Calu3 (cell line): ENCODE results near the gene FGFRL1. TPM values are rescaled to one million over a fixed set of nuclear protein-coding genes. Genes with fewer than 3 reads are reported as not detected.
A peak's percentile ranks its signal among the peaks of the same experiment; 100 is the strongest.

Source experiments
- BruUV-seq: library from RNA; stranded (reverse); fragments of 400-500 nt; replicated peaks from 2 replicates; lab custom pipeline; 2021; lab: Mats Ljungman, UMichigan
- CTCF ChIA-PET: fragments of 300-600 bp; sonication (Branson Sonifier 250); formaldehyde crosslinking; loops from one replicate; lab custom pipeline; 2022; ENCODE audit warnings: antibody characterized with exemption; lab: Charles Lee
- DNase-seq: peaks from one replicate; pipeline ENCODE4 v3.0.0; 2022
- H3K27ac Mint-ChIP-seq: one replicate; pipeline ENCODE4 v1.8.0; 2022; ENCODE audit warnings: mixed read lengths; ENCODE audit not compliant: unreplicated experiment
- H3K27me3 Mint-ChIP-seq: one replicate; pipeline ENCODE4 v1.8.0; 2022; ENCODE audit warnings: mixed read lengths; ENCODE audit not compliant: unreplicated experiment
- H3K36me3 Mint-ChIP-seq: one replicate; pipeline ENCODE4 v1.8.0; 2022; ENCODE audit warnings: mild to moderate bottlenecking, moderate library complexity, mixed read lengths; ENCODE audit not compliant: insufficient read depth, unreplicated experiment
- H3K4me1 Mint-ChIP-seq: one replicate; pipeline ENCODE4 v1.8.0; 2022; ENCODE audit warnings: mild to moderate bottlenecking, low read depth, mixed read lengths; ENCODE audit not compliant: unreplicated experiment
- H3K4me3 Mint-ChIP-seq: one replicate; pipeline ENCODE4 v1.8.0; 2022; ENCODE audit warnings: mild to moderate bottlenecking, low read depth, moderate library complexity, mixed read lengths; ENCODE audit not compliant: unreplicated experiment
- H3K9me3 Mint-ChIP-seq: one replicate; pipeline ENCODE4 v1.8.0; 2022; ENCODE audit warnings: low read depth, mixed read lengths; ENCODE audit not compliant: unreplicated experiment
- intact Hi-C: fragments of 100-400 bp; cut with micrococcal nuclease; formaldehyde crosslinking; loops from one replicate; pipeline ENCODE4 v1.10.0; 2022; ENCODE audit not compliant: unreplicated experiment
- total RNA-seq: library from RNA; stranded (reverse); gene quantifications from 2 replicates; pipeline ENCODE4 v1.2.3, GENCODE V29; 2022
- TF ChIP-seq, protein P1 (sequence below): fragments of 200-600 bp; IDR thresholded peaks from one replicate; pipeline ENCODE4 v1.8.0; 2022; ENCODE audit warnings: antibody characterized with exemption; ENCODE audit not compliant: unreplicated experiment

Gene FGFRL1
- total RNA-seq, 1 experiment from 2014 or later = 43.2 TPM

- CTCF ChIA-PET = no interaction called here
- intact Hi-C loops = no loop called here
- Mint-ChIP-seq H3K4me1 (no peaks in the 10 kb centered on the region), H3K4me3 (peak within 1 kb of the TSS; percentile 34), H3K27ac (peak within 1 kb of the TSS; percentile 39), H3K36me3 (peaks cover 13% of the 10 kb centered on the region), H3K27me3 (peaks cover 6% of the 10 kb centered on the region), H3K9me3 (no peaks in the 10 kb centered on the region)
- TF ChIP-seq, protein P1, sequence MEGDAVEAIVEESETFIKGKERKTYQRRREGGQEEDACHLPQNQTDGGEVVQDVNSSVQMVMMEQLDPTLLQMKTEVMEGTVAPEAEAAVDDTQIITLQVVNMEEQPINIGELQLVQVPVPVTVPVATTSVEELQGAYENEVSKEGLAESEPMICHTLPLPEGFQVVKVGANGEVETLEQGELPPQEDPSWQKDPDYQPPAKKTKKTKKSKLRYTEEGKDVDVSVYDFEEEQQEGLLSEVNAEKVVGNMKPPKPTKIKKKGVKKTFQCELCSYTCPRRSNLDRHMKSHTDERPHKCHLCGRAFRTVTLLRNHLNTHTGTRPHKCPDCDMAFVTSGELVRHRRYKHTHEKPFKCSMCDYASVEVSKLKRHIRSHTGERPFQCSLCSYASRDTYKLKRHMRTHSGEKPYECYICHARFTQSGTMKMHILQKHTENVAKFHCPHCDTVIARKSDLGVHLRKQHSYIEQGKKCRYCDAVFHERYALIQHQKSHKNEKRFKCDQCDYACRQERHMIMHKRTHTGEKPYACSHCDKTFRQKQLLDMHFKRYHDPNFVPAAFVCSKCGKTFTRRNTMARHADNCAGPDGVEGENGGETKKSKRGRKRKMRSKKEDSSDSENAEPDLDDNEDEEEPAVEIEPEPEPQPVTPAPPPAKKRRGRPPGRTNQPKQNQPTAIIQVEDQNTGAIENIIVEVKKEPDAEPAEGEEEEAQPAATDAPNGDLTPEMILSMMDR = no peak
- BruUV-seq = no TSS peak
- DNase-seq = no peak
These were observed 18.1 kb upstream of the FGFRL1 start, which contains the start of gene SLC26A1 for GRCh38 chr4:993111-994029. Gene SLC26A1 (minus strand): TSS chr4:993404. CDS start chr4:991703, 1,701 bp downstream.

- no peak overlapping the region for H3K4me3 Mint-ChIP-seq
- CTCF ChIA-PET = no interaction called here
- TF ChIP-seq, protein P1 = no peak
- BruUV-seq = no TSS peak
- H3K4me1 Mint-ChIP-seq = no peaks in the 10 kb centered on the region
- H3K27me3 Mint-ChIP-seq = peaks cover 21% of the 10 kb centered on the region
- peaks cover 16% of the 10 kb centered on the region for H3K36me3 Mint-ChIP-seq
- DNase-seq = no peak
- intact Hi-C loops = no loop called here
- H3K9me3 Mint-ChIP-seq = no peaks in the 10 kb centered on the region
- no peak overlapping the region for H3K27ac Mint-ChIP-seq
These were observed 16.0 kb upstream of the FGFRL1 start for GRCh38 chr4:995311-996026.

GRCh38 chr4:996030-996996 is 15.1 kb upstream of the FGFRL1 start:
- Mint-ChIP-seq H3K27ac (no peak overlapping the region), H3K9me3 (no peaks in the 10 kb centered on the region), H3K27me3 (peaks cover 21% of the 10 kb centered on the region), H3K4me1 (no peaks in the 10 kb centered on the region), H3K4me3 (no peak overlapping the region), H3K36me3 (peaks cover 16% of the 10 kb centered on the region)
- TF ChIP-seq, protein P1 = no peak
- DNase-seq = no peak
- no TSS peak for BruUV-seq
- intact Hi-C loops = no loop called here
- CTCF ChIA-PET = no interaction called here

- CTCF ChIA-PET = no interaction called here
- TF ChIP-seq, protein P1 = no peak
- H3K9me3 Mint-ChIP-seq = no peaks in the 10 kb centered on the region
- intact Hi-C loops = no loop called here
- H3K27ac Mint-ChIP-seq = no peak overlapping the region
- BruUV-seq = no TSS peak
- H3K4me3 Mint-ChIP-seq = no peak overlapping the region
- H3K4me1 Mint-ChIP-seq = no peaks in the 10 kb centered on the region
- H3K36me3 Mint-ChIP-seq = peaks cover 16% of the 10 kb centered on the region
- DNase-seq = no peak
- H3K27me3 Mint-ChIP-seq = peaks cover 21% of the 10 kb centered on the region
These were observed 14.4 kb upstream of the FGFRL1 start for GRCh38 chr4:996997-997374.
